K562 treated with DMSO at 1 percent for 4 hours (cell line): ENCODE measurements around the gene EML2. TPM values are rescaled to one million over a fixed set of nuclear protein-coding genes. Genes with fewer than 3 reads are reported as not detected.

Source experiments
- total RNA-seq: library from RNA; unstranded; fragments of 300-600 nt; gene quantifications from 2 replicates; pipeline ENCODE4 v1.2.3, GENCODE V29; 2022; ENCODE audit not compliant: insufficient read depth

Gene EML2
- 48.9 and 83.8 TPM in 2 replicates for total RNA-seq

GRCh38 chr19:45638930-45639729, at the start of gene EML2:
TSS of gene EML2 (minus strand) at chr19:45639397. CDS start at chr19:45639376, 21 bp downstream.

GRCh38 chr19:45667620-45668341, 28.6 kb upstream of the EML2 start, which contains the start of gene GIPR:
TSS of gene GIPR (plus strand) at chr19:45668221. CDS start at chr19:45669521, 1,300 bp downstream.

GRCh38 chr19:45601524-45602374, 37.4 kb downstream of the EML2 start, which contains the start of gene GPR4:
TSS of gene GPR4 (minus strand) at chr19:45602212. CDS start at chr19:45591866, 10,346 bp downstream.

GRCh38 chr19:45584332-45585157, 54.7 kb downstream of the EML2 start, which contains the start of gene OPA3:
TSS of gene OPA3 (minus strand) at chr19:45584802. CDS start at chr19:45584764, 38 bp downstream.

Other genes with a start within 250 kb of the EML2 start
- gene PPP1R13L, start 234.3 kb downstream of the EML2 start, total RNA-seq, result 15.9 and 26.6 TPM in 2 replicates
- gene POLR1G, start 232.8 kb downstream of the EML2 start, total RNA-seq, result 2.8 and 2.9 TPM in 2 replicates
- 53.4 and 72.7 TPM in 2 replicates for gene ERCC1, start 215.5 kb downstream of the EML2 start, total RNA-seq
- 1.0 and 2.9 TPM in 2 replicates for gene FOSB, start 171.4 kb downstream of the EML2 start, total RNA-seq
- gene RTN2, start 142.3 kb downstream of the EML2 start, total RNA-seq, result 56.5 and 60.3 TPM in 2 replicates
- gene PPM1N, start 141.0 kb downstream of the EML2 start, total RNA-seq, result 12.6 and 14.2 TPM in 2 replicates
- gene VASP, start 131.9 kb downstream of the EML2 start, total RNA-seq, result 91.0 and 99.4 TPM in 2 replicates
- 5.3 and 15.5 TPM in 2 replicates for gene OPA3, start 54.6 kb downstream of the EML2 start, total RNA-seq
- not detected in 2 replicates for gene GPR4, start 37.2 kb downstream of the EML2 start, total RNA-seq
- 11.7 and 15.8 TPM in 2 replicates for gene GIPR, start 28.8 kb upstream of the EML2 start, total RNA-seq
- 823 and 893 TPM in 2 replicates for gene SNRPD2, start 52.6 kb upstream of the EML2 start, total RNA-seq
- 22.5 and 31.7 TPM in 2 replicates for gene QPCTL, start 53.3 kb upstream of the EML2 start, total RNA-seq
- 16.7 TPM in 2 replicates for gene FBXO46, start 91.5 kb upstream of the EML2 start, total RNA-seq
- gene MEIOSIN, start 94.0 kb upstream of the EML2 start, total RNA-seq, result 0.28 and 0.44 TPM in 2 replicates
- gene SIX5, start 129.9 kb upstream of the EML2 start, total RNA-seq, result 18.3 and 23.1 TPM in 2 replicates
- 40.1 and 61.8 TPM in 2 replicates for gene DMPK, start 143.1 kb upstream of the EML2 start, total RNA-seq
- 32.7 and 43.6 TPM in 2 replicates for gene DMWD, start 153.4 kb upstream of the EML2 start, total RNA-seq
- gene RSPH6A, start 175.9 kb upstream of the EML2 start, total RNA-seq, result 0.44 and 1.2 TPM in 2 replicates
- gene SYMPK, start 223.8 kb upstream of the EML2 start, total RNA-seq, result 85.7 and 90.4 TPM in 2 replicates
- gene FOXA3, start 224.9 kb upstream of the EML2 start, total RNA-seq, result 3.1 and 4.3 TPM in 2 replicates
- 40.4 and 41.9 TPM in 2 replicates for gene IRF2BP1, start 246.7 kb upstream of the EML2 start, total RNA-seq